Endothelial cell of umbilical vein (primary cell): ENCODE measurements around the gene NUPR2. TPM values are rescaled to one million over a fixed set of nuclear protein-coding genes. Genes with fewer than 3 reads are reported as not detected.

ENCODE experiments used
- BruUV-seq: library from RNA; stranded (reverse); fragments of 400-500 nt; replicated peaks from 2 replicates; lab custom pipeline; 2021; lab: Mats Ljungman, UMichigan
- CTCF ChIA-PET: fragments of 300-600, 350-600 bp; sonication (Branson Sonifier 250); formaldehyde crosslinking; loops from one replicate; lab custom pipeline; 2021; ENCODE audit warnings: antibody characterized with exemption, inconsistent platforms; lab: Charles Lee
- POLR2A ChIA-PET: fragments of 300-600, 350-600 bp; sonication (Branson Sonifier 250); formaldehyde crosslinking; loops from one replicate; lab custom pipeline; 2021; ENCODE audit warnings: antibody characterized with exemption, inconsistent platforms; lab: Charles Lee
- DNase-seq: peaks from one replicate; pipeline ENCODE4 v3.0.0-alpha.2; 2011; ENCODE audit warnings: low read depth, low spot score
- FAIRE-seq: peaks from 2 replicates; lab custom pipeline; 2011; peaks lifted over from hg19 to GRCh38; lab: Jason Lieb, UNC
- H2AFZ ChIP-seq: 2 replicates; pipeline ENCODE4 v1.6.0; 2012; ENCODE audit warnings: low read depth, low read length, control low read depth, inconsistent platforms
- H3K27ac ChIP-seq: 2 replicates; pipeline ENCODE4 v1.5.1; 2011; ENCODE audit warnings: low read depth, mild to moderate bottlenecking, control low read depth, low read length, moderate library complexity; ENCODE audit not compliant: insufficient read depth
- H3K27me3 ChIP-seq, 2 experiments: 2 replicates each; pipeline versions ENCODE4 v1.6.0 to v1.6.1; 2011; ENCODE audit warnings: low read length in 2 of 2, mixed read lengths in 1 of 2; ENCODE audit not compliant: control insufficient read depth in 2 of 2, insufficient read depth in 2 of 2
- H3K36me3 ChIP-seq, 2 experiments: 2 replicates in 1 of 2; 3 replicates in 1 of 2; pipeline ENCODE4 v1.5.1; 2011; ENCODE audit warnings: low read length in 2 of 2, mild to moderate bottlenecking in 1 of 2, moderate library complexity in 1 of 2; ENCODE audit not compliant: control insufficient read depth in 2 of 2, insufficient read depth in 2 of 2; ENCODE audit errors: extremely low read depth in 1 of 2
- H3K4me1 ChIP-seq: 3 replicates; pipeline ENCODE4 v1.5.1; 2011; ENCODE audit warnings: mild to moderate bottlenecking, low read length; ENCODE audit not compliant: control insufficient read depth, insufficient read depth; ENCODE audit errors: extremely low read depth
- H3K4me2 ChIP-seq: 2 replicates; pipeline ENCODE4 v1.6.1; 2011; ENCODE audit warnings: low read length, control low read depth, mixed read lengths; ENCODE audit not compliant: insufficient read depth
- H3K4me3 ChIP-seq, 3 experiments: fragments of 200-600 bp in 1 of 3; sonication (generic), shearing (Covaris generic) in 1 of 3; replicated peaks in 1 of 3; 2 replicates each; pipeline ENCODE4 v1.5.1; 2011 to 2016; ENCODE audit warnings: control low read depth in 3 of 3, low read length in 3 of 3, mild to moderate bottlenecking in 2 of 3, inconsistent platforms in 1 of 3, low read depth in 1 of 3, moderate library complexity in 1 of 3; ENCODE audit not compliant: insufficient read depth in 1 of 3
- H3K79me2 ChIP-seq: 2 replicates; pipeline ENCODE4 v1.6.0; 2012; ENCODE audit warnings: low read length, inconsistent platforms; ENCODE audit not compliant: control insufficient read depth, insufficient read depth
- H3K9ac ChIP-seq: replicated peaks from 2 replicates; pipeline ENCODE3; 2011; ENCODE audit warnings: low read length, control low read depth; ENCODE audit not compliant: insufficient read depth; ENCODE audit errors: extremely low read depth
- H3K9me1 ChIP-seq: replicated peaks from 3 replicates; pipeline ENCODE4 v1.6.0; 2011; ENCODE audit warnings: mild to moderate bottlenecking, low read length; ENCODE audit not compliant: control insufficient read depth, insufficient read depth; ENCODE audit errors: extremely low read depth
- H3K9me3 ChIP-seq: replicated peaks from 2 replicates; pipeline ENCODE4 v1.5.1; 2012; ENCODE audit warnings: low read length, inconsistent platforms; ENCODE audit not compliant: control insufficient read depth, insufficient read depth
- H4K20me1 ChIP-seq: replicated peaks from 2 replicates; pipeline ENCODE3; 2011; ENCODE audit warnings: mild to moderate bottlenecking, low read length; ENCODE audit not compliant: control insufficient read depth, insufficient read depth; ENCODE audit errors: extremely low read depth
- CTCF ChIP-seq, 2 donors: IDR thresholded peaks; 1 replicate in 1 of 2; 2 replicates in 1 of 2; pipeline ENCODE4 v1.5.1; 2011; ENCODE audit warnings: low read length in 2 of 2, mild to moderate bottlenecking in 2 of 2, moderate library complexity in 2 of 2, control low read depth in 1 of 2, inconsistent platforms in 1 of 2, low read depth in 1 of 2; ENCODE audit not compliant: insufficient read depth in 1 of 2; ENCODE audit errors: extremely low read depth in 1 of 2
- EZH2 ChIP-seq: IDR thresholded peaks from 2 replicates; pipeline ENCODE4 v1.6.1; 2012; ENCODE audit warnings: borderline replicate concordance, low read depth, mild to moderate bottlenecking, moderate library complexity, low read length, inconsistent platforms; ENCODE audit not compliant: severe bottlenecking
- FOS ChIP-seq: IDR thresholded peaks from 2 replicates; pipeline ENCODE4 v1.6.1; 2011; ENCODE audit warnings: mild to moderate bottlenecking, low read length, moderate library complexity, borderline replicate concordance; ENCODE audit not compliant: insufficient read depth
- GATA2 ChIP-seq: IDR thresholded peaks from 2 replicates; pipeline ENCODE4 v1.7.0; 2011; ENCODE audit warnings: low read depth, mild to moderate bottlenecking, moderate library complexity, mixed read lengths, low read length; ENCODE audit not compliant: insufficient read length, insufficient read depth
- JUN ChIP-seq: IDR thresholded peaks from 2 replicates; pipeline ENCODE4 v1.6.1; 2011; ENCODE audit warnings: borderline replicate concordance, low read depth; ENCODE audit not compliant: insufficient read length, insufficient read depth
- MAX ChIP-seq: IDR thresholded peaks from 2 replicates; pipeline ENCODE4 v1.6.1; 2011; ENCODE audit not compliant: insufficient read depth, insufficient read length
- MYC ChIP-seq: IDR thresholded peaks from one replicate; pipeline ENCODE4 v1.6.1; 2011; ENCODE audit warnings: mild to moderate bottlenecking, low read depth, low read length
- POLR2A ChIP-seq: IDR thresholded peaks from 2 replicates; pipeline ENCODE4 v1.6.1; 2012; ENCODE audit warnings: low read depth, mild to moderate bottlenecking, control low read depth, low read length
- POLR2AphosphoS5 ChIP-seq: IDR thresholded peaks from 2 replicates; pipeline ENCODE4 v1.6.1; 2012; ENCODE audit warnings: low read depth, mild to moderate bottlenecking, control low read depth, low read length, moderate library complexity; ENCODE audit not compliant: insufficient read depth
- dilution Hi-C: fragments of 300-500 bp; cut with MboI; formaldehyde crosslinking; loops from one replicate; pipeline ENCODE4 v1.15.0; 2019; ENCODE audit warnings: low sequenced_read_pairs; ENCODE audit not compliant: extremely low pct_ligation_motif_present
- intact Hi-C: fragments of 100-400 bp; cut with micrococcal nuclease; formaldehyde crosslinking; loops from one replicate; pipeline ENCODE4 v1.10.0; 2022
- polyA plus RNA-seq, 4 experiments: library from polyadenylated mRNA; depleted of rRNA in 3 of 4; stranded (reverse) in 3 of 4; unstranded in 1 of 4; fragments of >200 nt; gene quantifications; 2 replicates each; pipeline versions ENCODE4 v1.2.1 to v1.2.3, GENCODE V29; 2011 to 2012; ENCODE audit warnings: missing spikeins in 1 of 4
- total RNA-seq: library from RNA; stranded (reverse); gene quantifications from 2 replicates; pipeline ENCODE4 v1.2.3, GENCODE V29; 2021

NUPR2 gene
- total and polyA plus RNA-seq, 2 donors (not counting 3 experiments of a cell fraction or from before 2014, with no cell fraction given), result not detected

GRCh38 chr7:56127241-56127975 lies 11.2 kb upstream of the NUPR2 start:
- FAIRE-seq, result no peak
- POLR2A ChIA-PET, result no interaction called here
- Histone ChIP-seq H3K4me1 (no peaks in the 10 kb centered on the region), H2AFZ (no peak overlapping the region), H3K79me2 (no peaks in the 10 kb centered on the region), H3K9ac (no peak overlapping the region), H4K20me1 (no peaks in the 10 kb centered on the region), H3K4me2 (no peak overlapping the region), H3K4me3 (no peak overlapping the region), H3K27ac (no peak overlapping the region), H3K9me3 (no peaks in the 10 kb centered on the region), H3K36me3 (no peaks in the 10 kb centered on the region), H3K27me3 (no peaks in the 10 kb centered on the region), H3K9me1 (no peaks in the 10 kb centered on the region)
- no peak for DNase-seq
- dilution Hi-C loops, result no loop called here
- no TSS peak for BruUV-seq
- CTCF ChIA-PET, result no interaction called here
- intact Hi-C loops, result no loop called here
- no peak for TF ChIP-seq MAX
- no peak for TF ChIP-seq FOS
- TF ChIP-seq JUN, result no peak
- TF ChIP-seq EZH2, result no peak
- no peak for TF ChIP-seq POLR2AphosphoS5
- TF ChIP-seq GATA2, result no peak
- no peak for TF ChIP-seq POLR2A
- TF ChIP-seq CTCF (IDR thresholded peaks at IDR 0.05; ENCODE audit: extremely low read depth in 1 of 2, insufficient read depth in 1 of 2, low read depth in 1 of 2, low read length in 2 of 2), result no peak
- no peak for TF ChIP-seq MYC
